Ecto neural progenitor cell (in vitro differentiated cells): Measurements from ENCODE around the gene SLC22A17.
"Not testable (repeated sequence)": the region's sequence is repeated elsewhere in the genome, so short reads cannot be mapped to it uniquely, and the experiment has no call there.

Source experiments
- DNase-seq: peaks from one replicate; pipeline ENCODE4 v3.0.0-alpha.2; 2018; ENCODE audit warnings: low spot score

The SLC22A17 gene

GRCh38 chr14:23352506-23353432 lies at the start of gene SLC22A17:
Gene SLC22A17, minus strand, starts transcription at chr14:23352887.
- DNase-seq, result peak; percentile 88

- DNase-seq, result no peak
Measured at GRCh38 chr14:23401291-23401690, 48.6 kb upstream of the SLC22A17 start.

GRCh38 chr14:23400496-23401149 lies 47.9 kb upstream of the SLC22A17 start:
- not testable (repeated sequence) for DNase-seq

- DNase-seq, result no peak
Measured at GRCh38 chr14:23399591-23399990, 46.9 kb upstream of the SLC22A17 start.

- no peak for DNase-seq
Measured at GRCh38 chr14:23399136-23399535, 46.4 kb upstream of the SLC22A17 start.

- DNase-seq, result no peak
Measured at GRCh38 chr14:23398348-23398747, 45.7 kb upstream of the SLC22A17 start.

GRCh38 chr14:23396781-23397407 lies 44.2 kb upstream of the SLC22A17 start:
- no peak for DNase-seq

- DNase-seq, result no peak
Measured at GRCh38 chr14:23396126-23396525, 43.4 kb upstream of the SLC22A17 start.

GRCh38 chr14:23392613-23393012 lies 39.9 kb upstream of the SLC22A17 start:
- DNase-seq, result no peak

GRCh38 chr14:23389871-23390270 lies 37.2 kb upstream of the SLC22A17 start:
- DNase-seq, result not testable (repeated sequence)

- no peak for DNase-seq
Measured at GRCh38 chr14:23389396-23389795, 36.7 kb upstream of the SLC22A17 start.

- no peak for DNase-seq
Measured at GRCh38 chr14:23388996-23389395, 36.3 kb upstream of the SLC22A17 start.

- no peak for DNase-seq
Measured at GRCh38 chr14:23387916-23388882, 35.5 kb upstream of the SLC22A17 start.

- DNase-seq, result no peak
Measured at GRCh38 chr14:23386999-23387398, 34.3 kb upstream of the SLC22A17 start.

GRCh38 chr14:23386266-23386657 lies 33.6 kb upstream of the SLC22A17 start:
- DNase-seq, result not testable (repeated sequence)

- DNase-seq, result no peak
Measured at GRCh38 chr14:23385642-23386265, 33.1 kb upstream of the SLC22A17 start.

- no peak for DNase-seq
Measured at GRCh38 chr14:23385244-23385641, 32.6 kb upstream of the SLC22A17 start.

GRCh38 chr14:23384364-23385080 lies 31.8 kb upstream of the SLC22A17 start:
- no peak for DNase-seq

GRCh38 chr14:23382731-23383440 lies 30.2 kb upstream of the SLC22A17 start:
- DNase-seq, result no peak

- no peak for DNase-seq
Measured at GRCh38 chr14:23382276-23382675, 29.6 kb upstream of the SLC22A17 start.
